Gastrocnemius medialis (tissue), 4 donors: ENCODE results near the gene PHF12.

ENCODE experiments used
- POLR2A ChIP-seq, 2 donors: fragments of 450-650 bp; IDR thresholded peaks; one replicate each; pipeline ENCODE4 v1.6.1; 2017; ENCODE audit warnings: antibody characterized with exemption in 2 of 2, mild to moderate bottlenecking in 2 of 2, moderate library complexity in 2 of 2
- TF ChIP-seq, protein P1 (sequence below), 5 experiments: fragments of 450-650 bp in 3 of 5; fragments of 200-600 bp in 2 of 5; sonication (generic) in 2 of 5; IDR thresholded peaks in 4 of 5; conservative IDR thresholded peaks in 1 of 5; 1 replicate in 4 of 5; 2 replicates in 1 of 5; pipeline ENCODE4 v1.5.1; 2016 to 2019; ENCODE audit warnings: antibody characterized with exemption in 5 of 5, mild to moderate bottlenecking in 3 of 5, moderate library complexity in 3 of 5

DNA sequence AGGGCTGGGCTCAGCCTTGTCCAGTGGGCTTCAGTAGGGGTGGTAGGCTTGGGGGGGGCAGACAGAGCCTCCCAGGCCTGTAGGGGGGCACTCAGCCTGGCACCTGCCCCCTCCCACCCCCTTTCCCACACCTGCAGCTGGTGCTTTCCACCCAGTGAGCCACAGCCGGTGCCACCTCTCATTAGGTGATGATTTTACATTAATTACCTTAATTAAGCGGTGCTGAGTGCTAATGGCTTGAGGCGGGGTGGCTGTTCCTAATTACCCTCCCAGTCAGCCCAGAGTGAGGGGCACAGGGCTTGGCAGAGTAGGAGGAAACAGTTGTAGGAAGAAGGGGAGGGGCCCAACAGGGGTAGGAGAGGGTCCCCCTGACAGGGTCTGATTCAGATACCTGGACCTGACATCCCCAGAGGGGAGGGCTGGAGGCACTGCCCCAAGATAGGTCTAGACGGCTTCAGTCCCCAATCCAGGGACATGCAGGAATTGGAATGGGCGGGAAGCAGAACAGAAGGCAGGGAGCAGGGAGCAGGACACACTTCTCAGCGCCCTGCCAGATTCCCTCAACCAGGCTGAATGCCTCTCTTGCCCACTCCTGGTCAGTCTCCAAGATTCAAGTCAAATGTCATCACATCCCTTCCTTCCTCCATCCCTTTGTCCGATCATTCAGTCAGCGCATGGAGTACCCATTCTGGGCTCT, 26.5 kb upstream of the PHF12 start:
- TF ChIP-seq, protein P1, sequence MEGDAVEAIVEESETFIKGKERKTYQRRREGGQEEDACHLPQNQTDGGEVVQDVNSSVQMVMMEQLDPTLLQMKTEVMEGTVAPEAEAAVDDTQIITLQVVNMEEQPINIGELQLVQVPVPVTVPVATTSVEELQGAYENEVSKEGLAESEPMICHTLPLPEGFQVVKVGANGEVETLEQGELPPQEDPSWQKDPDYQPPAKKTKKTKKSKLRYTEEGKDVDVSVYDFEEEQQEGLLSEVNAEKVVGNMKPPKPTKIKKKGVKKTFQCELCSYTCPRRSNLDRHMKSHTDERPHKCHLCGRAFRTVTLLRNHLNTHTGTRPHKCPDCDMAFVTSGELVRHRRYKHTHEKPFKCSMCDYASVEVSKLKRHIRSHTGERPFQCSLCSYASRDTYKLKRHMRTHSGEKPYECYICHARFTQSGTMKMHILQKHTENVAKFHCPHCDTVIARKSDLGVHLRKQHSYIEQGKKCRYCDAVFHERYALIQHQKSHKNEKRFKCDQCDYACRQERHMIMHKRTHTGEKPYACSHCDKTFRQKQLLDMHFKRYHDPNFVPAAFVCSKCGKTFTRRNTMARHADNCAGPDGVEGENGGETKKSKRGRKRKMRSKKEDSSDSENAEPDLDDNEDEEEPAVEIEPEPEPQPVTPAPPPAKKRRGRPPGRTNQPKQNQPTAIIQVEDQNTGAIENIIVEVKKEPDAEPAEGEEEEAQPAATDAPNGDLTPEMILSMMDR (IDR thresholded peaks at IDR 0.05 in 4 of 5, conservative IDR thresholded peaks at IDR 0.05 in 1 of 5), result no peak
- TF ChIP-seq POLR2A (IDR thresholded peaks at IDR 0.05), result no peak
